Upper lobe of right lung (tissue), 1 donor: Measurements from ENCODE around the gene ERGIC3. TPM values are rescaled to one million over a fixed set of nuclear protein-coding genes. Genes with fewer than 3 reads are reported as not detected.

Source experiments
- ATAC-seq: fragments of 200-7000 bp; cut with Tn5 transposase; one replicate; pipeline ENCODE4 v1.9.1; 2020; ENCODE audit warnings: mild to moderate bottlenecking, moderate library complexity
- DNase-seq: peaks from one replicate; pipeline ENCODE4 v3.0.0-alpha.2; 2020
- H3K27ac ChIP-seq: fragments of 200-600 bp; one replicate; pipeline ENCODE4 v1.8.0; 2022
- H3K27me3 ChIP-seq: fragments of 200-600 bp; one replicate; pipeline ENCODE4 v1.8.0; 2022; ENCODE audit warnings: mild to moderate bottlenecking
- H3K36me3 ChIP-seq: fragments of 200-600 bp; one replicate; pipeline ENCODE4 v1.8.0; 2022
- H3K4me1 ChIP-seq: fragments of 200-600 bp; one replicate; pipeline ENCODE4 v1.8.0; 2022
- H3K4me3 ChIP-seq: fragments of 200-600 bp; one replicate; pipeline ENCODE4 v1.8.0; 2022; ENCODE audit warnings: mild to moderate bottlenecking
- H3K9me3 ChIP-seq: fragments of 200-600 bp; one replicate; pipeline ENCODE4 v1.8.0; 2022
- intact Hi-C: fragments of 100-400 bp; cut with DNase I; formaldehyde crosslinking; loops from one replicate; pipeline ENCODE4 v1.11.0; 2022
- total RNA-seq: library from RNA; stranded (reverse); fragmentation: NEBNext Ultra II Directional; extraction: Animal tissue kit (Norgen Biotek cat#: 25700); gene quantifications from one replicate; pipeline ENCODE4 v1.2.1, GENCODE V29; 2021
- TF ChIP-seq, protein P1 (sequence below): fragments of 200-600 bp; IDR thresholded peaks from one replicate; pipeline ENCODE4 v1.8.0; 2022; ENCODE audit warnings: antibody characterized with exemption
- donor health status: DM: no; HTN: yes; CAD: no; lungs with severe emphysema.

The ERGIC3 gene
- total RNA-seq, 1 donor from 2014 or later: 179 TPM

DNA sequence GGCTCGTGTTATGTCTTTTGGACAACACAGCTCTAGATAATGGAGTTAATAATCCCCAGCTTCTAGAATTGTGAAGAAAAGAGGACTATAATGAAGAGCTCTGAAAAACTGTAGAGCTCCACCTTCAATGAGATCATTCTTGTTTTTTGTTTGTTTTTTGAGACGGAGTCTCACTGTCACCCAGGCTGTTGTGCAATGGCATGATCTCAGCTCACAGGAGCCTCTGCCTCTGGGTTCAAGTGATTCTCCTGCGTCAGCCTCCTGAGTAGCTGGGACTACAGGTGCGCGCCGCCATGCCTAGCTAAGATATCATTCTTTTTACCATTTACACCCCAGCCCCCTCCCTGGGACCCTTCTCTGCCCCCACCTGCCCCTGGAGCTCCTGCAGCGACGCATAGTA is 36.6 kb downstream of the ERGIC3 start:
- H3K9me3 ChIP-seq: no peaks in the 10 kb centered on the region

DNA sequence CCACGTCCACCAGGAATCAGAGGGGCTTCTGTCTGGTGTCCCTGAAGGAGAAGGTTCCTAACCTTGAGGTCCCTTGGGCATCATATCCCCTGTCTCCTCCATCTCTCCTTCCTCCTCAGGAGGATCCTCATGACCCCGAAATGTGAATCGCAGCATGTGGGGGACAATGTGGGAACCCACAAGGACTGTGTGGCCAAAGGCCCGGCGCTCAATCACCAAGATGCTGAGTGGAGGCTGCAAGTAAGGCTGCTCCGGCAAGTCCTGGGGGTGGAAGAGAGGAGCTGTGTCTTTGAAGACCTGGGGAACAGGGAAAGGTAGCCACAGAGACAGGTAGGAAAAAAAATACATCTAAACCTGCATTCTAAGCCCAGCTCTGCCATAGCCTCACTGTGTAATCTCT is 37.3 kb downstream of the ERGIC3 start:
- Histone ChIP-seq H3K4me3 (no peak overlapping the region), H3K4me1 (no peaks in the 10 kb centered on the region), H3K9me3 (no peaks in the 10 kb centered on the region), H3K27me3 (no peaks in the 10 kb centered on the region), H3K36me3 (no peaks in the 10 kb centered on the region), H3K27ac (no peak overlapping the region)
- no peak for ATAC-seq
- intact Hi-C loops: no loop called here
- TF ChIP-seq, protein P1, sequence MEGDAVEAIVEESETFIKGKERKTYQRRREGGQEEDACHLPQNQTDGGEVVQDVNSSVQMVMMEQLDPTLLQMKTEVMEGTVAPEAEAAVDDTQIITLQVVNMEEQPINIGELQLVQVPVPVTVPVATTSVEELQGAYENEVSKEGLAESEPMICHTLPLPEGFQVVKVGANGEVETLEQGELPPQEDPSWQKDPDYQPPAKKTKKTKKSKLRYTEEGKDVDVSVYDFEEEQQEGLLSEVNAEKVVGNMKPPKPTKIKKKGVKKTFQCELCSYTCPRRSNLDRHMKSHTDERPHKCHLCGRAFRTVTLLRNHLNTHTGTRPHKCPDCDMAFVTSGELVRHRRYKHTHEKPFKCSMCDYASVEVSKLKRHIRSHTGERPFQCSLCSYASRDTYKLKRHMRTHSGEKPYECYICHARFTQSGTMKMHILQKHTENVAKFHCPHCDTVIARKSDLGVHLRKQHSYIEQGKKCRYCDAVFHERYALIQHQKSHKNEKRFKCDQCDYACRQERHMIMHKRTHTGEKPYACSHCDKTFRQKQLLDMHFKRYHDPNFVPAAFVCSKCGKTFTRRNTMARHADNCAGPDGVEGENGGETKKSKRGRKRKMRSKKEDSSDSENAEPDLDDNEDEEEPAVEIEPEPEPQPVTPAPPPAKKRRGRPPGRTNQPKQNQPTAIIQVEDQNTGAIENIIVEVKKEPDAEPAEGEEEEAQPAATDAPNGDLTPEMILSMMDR: no peak
- peak; percentile 26 for DNase-seq

More for the DNA sequence above, 36.6 kb downstream of the ERGIC3 start:
- Histone ChIP-seq H3K4me3 (no peak overlapping the region), H3K27ac (no peak overlapping the region), H3K36me3 (no peaks in the 10 kb centered on the region), H3K4me1 (no peaks in the 10 kb centered on the region), H3K27me3 (no peaks in the 10 kb centered on the region)
- no peak for ATAC-seq
- TF ChIP-seq, protein P1: no peak
- DNase-seq: peak; percentile 35
- intact Hi-C loops: no loop called here

DNA sequence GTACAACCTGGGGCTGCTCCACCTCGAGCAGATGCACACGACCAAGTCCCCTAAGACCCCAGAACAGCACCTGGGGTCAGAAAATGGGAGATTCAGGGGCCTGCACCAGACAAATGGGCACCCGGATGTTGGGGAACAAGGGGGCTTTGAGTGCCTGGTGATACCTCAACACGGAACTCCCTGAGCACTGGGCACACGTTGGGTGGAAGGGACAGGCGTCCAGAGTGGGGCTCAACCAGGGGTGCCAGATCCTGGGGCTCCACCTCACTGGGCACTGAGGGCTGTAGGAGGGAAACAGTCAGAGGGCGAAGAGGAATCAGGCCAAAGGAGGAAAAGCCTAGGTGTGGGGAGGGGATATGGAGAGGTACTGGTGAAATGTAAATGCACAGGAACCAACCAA is 40.3 kb downstream of the ERGIC3 start:
- Histone ChIP-seq H3K4me1 (no peaks in the 10 kb centered on the region), H3K27me3 (no peaks in the 10 kb centered on the region), H3K36me3 (no peaks in the 10 kb centered on the region), H3K27ac (no peak overlapping the region), H3K4me3 (no peak overlapping the region), H3K9me3 (no peaks in the 10 kb centered on the region)
- peak; percentile 40 for DNase-seq
- no peak for ATAC-seq
- TF ChIP-seq, protein P1: no peak
- intact Hi-C loops: no loop called here

DNA sequence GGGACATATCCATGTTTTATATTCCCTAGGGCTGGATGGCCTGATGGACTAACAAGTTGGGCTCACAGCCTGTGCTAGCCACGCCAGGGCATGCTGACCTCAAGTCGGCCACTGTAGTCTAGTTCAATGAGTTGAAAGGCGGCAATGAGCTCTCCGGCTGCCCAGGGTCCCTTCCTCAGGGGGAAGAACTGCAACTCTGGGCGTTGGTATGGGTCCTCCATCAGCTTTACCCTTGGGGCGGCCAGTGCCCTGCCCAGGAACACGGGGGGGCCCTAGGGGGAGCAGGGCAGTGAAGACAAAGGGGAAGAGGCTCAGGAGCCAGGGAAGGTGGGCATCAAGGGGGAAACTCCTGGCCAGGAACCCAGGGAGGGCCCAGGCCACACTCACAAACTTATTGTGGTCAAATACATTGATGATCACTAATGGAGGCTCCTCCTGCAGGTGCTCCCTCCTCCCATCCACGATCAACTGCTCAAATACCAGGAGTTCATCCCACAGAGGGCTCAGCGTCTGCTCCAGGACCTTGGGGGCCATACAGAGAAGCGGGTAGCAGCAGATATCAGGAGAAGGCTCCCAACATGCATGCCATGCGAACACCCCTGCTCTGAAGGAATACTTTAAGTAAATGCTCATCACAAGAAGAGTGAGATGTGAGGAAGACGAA is 41.0 kb downstream of the ERGIC3 start:
- ATAC-seq: no peak

DNA sequence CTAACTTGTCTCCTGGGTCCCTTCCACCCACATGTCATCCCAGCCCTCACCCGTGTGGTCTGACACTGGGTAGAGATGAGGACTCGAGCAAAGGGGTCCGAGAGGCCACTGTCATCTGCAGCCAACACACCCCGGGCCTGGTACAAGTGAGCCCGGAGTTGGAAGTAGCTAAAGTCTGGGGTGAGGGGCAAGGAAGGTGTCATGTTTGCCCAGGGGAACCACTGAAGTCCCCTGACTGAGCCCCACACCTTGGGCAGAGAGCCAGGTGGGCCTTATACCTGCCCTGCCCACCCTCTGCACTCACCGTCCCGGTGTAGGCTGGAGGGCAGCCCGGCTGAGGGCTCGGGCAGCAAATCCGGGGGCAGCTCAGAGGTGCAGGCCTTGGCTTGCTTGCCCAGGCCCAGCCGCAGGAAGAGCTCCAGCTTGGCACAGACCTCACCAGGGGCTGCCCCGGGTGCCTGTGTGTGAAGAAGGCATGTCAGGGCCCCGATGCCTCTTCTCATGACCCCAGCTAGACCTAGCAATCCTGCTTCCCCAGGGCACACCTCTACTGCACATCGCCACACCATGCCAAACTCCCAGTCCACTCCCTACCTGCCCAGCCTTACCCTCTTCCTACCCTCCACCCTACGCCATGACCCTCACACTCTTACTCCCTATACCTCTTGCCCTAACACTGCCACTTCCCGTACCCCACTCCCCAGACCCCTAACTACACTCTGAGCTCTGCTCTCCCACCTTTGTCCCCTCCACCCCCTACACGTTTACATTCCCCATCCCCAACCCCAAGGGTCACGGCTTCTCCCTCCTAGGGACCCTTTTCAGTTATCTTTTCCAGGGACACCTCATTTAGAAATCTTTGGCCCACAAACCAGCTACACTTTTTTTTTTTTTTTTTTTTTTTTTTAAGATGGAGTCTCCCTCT is 42.0 kb downstream of the ERGIC3 start:
- H3K27ac ChIP-seq: no peak overlapping the region
- intact Hi-C loops: no loop called here
- DNase-seq: peak; percentile 53
- H3K36me3 ChIP-seq: no peaks in the 10 kb centered on the region
- H3K4me3 ChIP-seq: no peak overlapping the region
- no peaks in the 10 kb centered on the region for H3K4me1 ChIP-seq
- TF ChIP-seq, protein P1: no peak
- H3K9me3 ChIP-seq: no peaks in the 10 kb centered on the region
- H3K27me3 ChIP-seq: no peaks in the 10 kb centered on the region
- ATAC-seq: peak; percentile 38

More for the DNA sequence above, 41.0 kb downstream of the ERGIC3 start:
- intact Hi-C loops: no loop called here
- TF ChIP-seq, protein P1: no peak
- no peaks in the 10 kb centered on the region for H3K36me3 ChIP-seq
- no peaks in the 10 kb centered on the region for H3K27me3 ChIP-seq
- no peak overlapping the region for H3K27ac ChIP-seq
- H3K4me3 ChIP-seq: no peak overlapping the region
- DNase-seq: peak; percentile 55
- no peaks in the 10 kb centered on the region for H3K4me1 ChIP-seq
- H3K9me3 ChIP-seq: no peaks in the 10 kb centered on the region
